GM23248 (cell line): ENCODE measurements around the gene RPL27.

Experiments
- EZH2 ChIP-seq: fragments of 200-600 bp; sonication (generic); IDR thresholded peaks from 2 replicates; pipeline ENCODE4 v1.6.1; 2018; ENCODE audit warnings: antibody characterized with exemption, mild to moderate bottlenecking; ENCODE audit not compliant: insufficient read depth, poor library complexity, severe bottlenecking
- EZH2phosphoT487 ChIP-seq: fragments of 200-600 bp; sonication (generic); IDR thresholded peaks from 2 replicates; pipeline ENCODE4 v1.6.1; 2018; ENCODE audit warnings: antibody characterized with exemption, moderate library complexity, mild to moderate bottlenecking, low read depth; ENCODE audit not compliant: insufficient read depth

DNA sequence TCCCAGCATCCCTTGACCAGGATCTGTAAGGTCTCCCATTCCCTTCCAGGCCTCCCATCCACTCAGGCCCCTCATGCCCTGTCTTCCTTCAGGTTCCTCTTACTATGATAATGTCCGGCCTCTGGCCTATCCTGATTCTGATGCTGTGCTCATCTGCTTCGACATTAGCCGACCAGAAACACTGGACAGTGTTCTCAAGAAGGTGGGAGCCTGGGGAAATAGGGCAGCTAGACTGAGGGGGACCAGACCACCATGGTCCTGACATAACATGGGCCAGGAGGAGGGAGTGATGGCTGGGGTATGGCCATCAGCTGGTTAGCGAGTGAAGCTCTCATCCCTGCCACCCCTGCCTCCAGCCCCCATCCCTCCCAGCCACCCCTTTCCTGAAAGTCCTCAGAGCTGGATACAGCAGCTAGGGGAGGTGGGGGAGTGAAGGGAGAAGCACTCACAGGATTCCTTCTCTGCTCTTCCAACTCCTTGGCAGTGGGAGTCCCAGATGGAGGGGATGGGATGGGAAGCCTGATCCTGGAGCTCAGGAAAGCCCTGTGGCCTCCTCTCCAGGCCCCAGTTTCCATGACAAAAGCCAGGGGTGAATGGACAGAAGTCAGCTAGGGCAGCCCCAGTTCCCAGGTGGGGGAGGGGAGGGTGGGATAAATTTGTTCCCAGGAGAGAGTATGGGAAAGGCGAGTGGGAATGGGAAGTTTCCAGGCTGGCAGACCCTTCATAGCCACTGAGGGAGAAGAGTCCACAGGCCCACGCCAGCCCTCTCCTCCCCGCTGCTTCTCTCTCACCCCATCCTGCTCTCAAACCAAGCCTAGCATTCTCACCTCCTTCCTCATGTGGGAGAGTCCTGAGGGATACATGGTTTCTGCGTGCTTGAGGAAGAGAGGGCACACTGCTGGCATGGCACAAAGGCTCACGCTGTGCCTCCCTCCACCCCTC is 29.1 kb downstream of the RPL27 start:
- TF ChIP-seq EZH2phosphoT487 (no peak), EZH2 (no peak)
